ENCODE data around the gene KIF26B.

The KIF26B gene

DNA sequence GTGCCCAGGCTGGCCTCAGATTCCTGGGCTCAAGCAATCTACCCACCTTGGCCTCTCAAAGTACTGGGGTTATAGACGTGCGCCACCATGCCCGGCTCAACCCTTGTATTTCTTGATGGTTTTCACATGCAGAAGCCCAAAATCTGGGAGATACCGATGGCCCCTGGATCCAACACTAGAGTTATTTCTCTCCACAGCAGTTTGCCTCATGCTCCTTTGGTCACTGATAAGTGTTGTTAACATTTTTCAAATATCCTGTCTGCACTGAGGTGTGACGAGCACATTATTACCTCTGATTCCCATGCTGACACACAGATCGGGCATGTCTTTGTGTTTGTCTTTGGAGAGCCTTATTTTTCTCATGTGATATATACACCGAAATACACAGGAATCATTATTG lies 107.0 kb downstream of the KIF26B start:
- no peak for DNase-seq
- no peaks in the 10 kb centered on the region for H3K36me3 Mint-ChIP-seq
- H3K27me3 Mint-ChIP-seq = peaks cover 13 to 14% of the 10 kb centered on the region in 2 donors
- no peak overlapping the region for H3K27ac Mint-ChIP-seq
- H3K4me3 Mint-ChIP-seq = no peak overlapping the region
- peaks cover 0 to 1% of the 10 kb centered on the region in 2 donors for H3K9me3 Mint-ChIP-seq
- ATAC-seq (replicated peaks) = no peak
- peaks cover 5 to 7% of the 10 kb centered on the region in 2 donors for H3K4me1 Mint-ChIP-seq

- no peak for ATAC-seq (replicated peaks)
- no peak for DNase-seq
- no peak overlapping the region for H3K27ac Mint-ChIP-seq
- peaks cover 5 to 7% of the 10 kb centered on the region in 2 donors for H3K4me1 Mint-ChIP-seq
- peaks cover 0 to 1% of the 10 kb centered on the region in 2 donors for H3K9me3 Mint-ChIP-seq
- H3K4me3 Mint-ChIP-seq = no peak overlapping the region
- H3K27me3 Mint-ChIP-seq = peaks cover 0 to 4% of the 10 kb centered on the region in 2 donors
- H3K36me3 Mint-ChIP-seq = no peaks in the 10 kb centered on the region
Measured at GRCh38 chr1:245263529-245264095, 108.8 kb downstream of the KIF26B start.

DNA sequence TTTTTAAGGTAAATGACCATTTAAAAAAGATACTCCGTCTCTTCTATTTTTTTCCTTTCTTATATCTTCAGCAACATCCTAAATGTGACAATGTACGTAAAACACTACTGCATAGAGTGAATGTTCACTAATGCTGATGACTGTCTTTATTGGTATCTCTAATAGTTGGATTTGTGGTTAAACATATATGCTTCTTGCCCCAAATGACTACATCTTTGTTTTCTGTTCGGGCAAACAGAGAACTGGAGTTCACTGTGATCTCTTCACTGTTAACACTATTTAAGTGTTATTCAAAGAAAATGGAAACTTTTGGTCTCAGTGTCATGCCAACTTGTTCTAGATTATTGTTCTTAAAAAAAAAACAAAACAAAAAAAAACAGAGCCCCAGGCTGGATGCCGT lies 109.4 kb downstream of the KIF26B start:
- no peak overlapping the region for H3K4me3 Mint-ChIP-seq
- ATAC-seq (replicated peaks) (no peak), DNase-seq (no peak)
- peaks cover 0 to 1% of the 10 kb centered on the region in 2 donors for H3K9me3 Mint-ChIP-seq
- no peak overlapping the region for H3K27ac Mint-ChIP-seq
- H3K36me3 Mint-ChIP-seq = no peaks in the 10 kb centered on the region
- peaks cover 0 to 4% of the 10 kb centered on the region in 2 donors for H3K27me3 Mint-ChIP-seq
- peaks cover 5 to 7% of the 10 kb centered on the region in 2 donors for H3K4me1 Mint-ChIP-seq

- H3K4me3 Mint-ChIP-seq = no peak overlapping the region
Measured at GRCh38 chr1:245266105-245266504, 111.3 kb downstream of the KIF26B start.

DNA sequence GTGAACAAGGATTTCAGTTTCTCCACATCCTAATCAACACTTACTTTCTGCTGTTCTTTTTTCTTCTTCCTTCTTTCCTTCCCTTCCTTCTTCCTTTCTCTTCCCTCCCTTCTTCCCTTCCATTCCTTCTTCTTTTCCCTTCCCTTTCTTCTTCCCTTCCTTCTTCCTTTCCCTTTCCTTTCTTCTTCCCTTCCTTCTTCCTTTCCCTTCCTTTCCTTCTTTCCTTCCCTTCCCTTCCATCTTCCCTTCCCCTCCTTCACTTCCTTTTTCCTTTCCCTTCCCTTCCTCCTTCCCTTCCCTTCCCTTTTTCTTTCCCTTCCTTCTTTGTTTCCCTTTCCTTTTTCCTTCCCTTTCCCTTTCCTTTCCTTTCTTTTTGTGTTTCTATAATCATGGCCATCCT lies 115.3 kb downstream of the KIF26B start:
- H3K4me3 Mint-ChIP-seq = no peak overlapping the region
- H3K27me3 Mint-ChIP-seq = peaks cover 0 to 3% of the 10 kb centered on the region in 2 donors

More at GRCh38 chr1:245266105-245266504, 111.3 kb downstream of the KIF26B start:
- no peak overlapping the region for H3K27ac Mint-ChIP-seq
- peaks cover 0 to 1% of the 10 kb centered on the region in 2 donors for H3K4me1 Mint-ChIP-seq
- peaks cover 0 to 4% of the 10 kb centered on the region in 2 donors for H3K27me3 Mint-ChIP-seq
- no peaks in the 10 kb centered on the region for H3K36me3 Mint-ChIP-seq
- DNase-seq (no peak), ATAC-seq (replicated peaks) (no peak)
- peaks cover 1 to 4% of the 10 kb centered on the region in 2 donors for H3K9me3 Mint-ChIP-seq

GRCh38 chr1:245270972-245271371 lies 116.2 kb downstream of the KIF26B start:
- Mint-ChIP-seq H3K27ac (no peak overlapping the region), H3K27me3 (peaks cover 0 to 5% of the 10 kb centered on the region in 2 donors), H3K4me3 (no peak overlapping the region), H3K36me3 (peaks cover 0 to 1% of the 10 kb centered on the region in 2 donors), H3K9me3 (peaks cover 4% of the 10 kb centered on the region in 2 donors), H3K4me1 (no peaks in the 10 kb centered on the region)
- DNase-seq (no peak), ATAC-seq (replicated peaks) (no peak)

More for the DNA sequence above, 115.3 kb downstream of the KIF26B start:
- no peaks in the 10 kb centered on the region for H3K4me1 Mint-ChIP-seq
- H3K36me3 Mint-ChIP-seq = peaks cover 0 to 1% of the 10 kb centered on the region in 2 donors
- ATAC-seq (replicated peaks) (no peak), DNase-seq (no peak)
- peaks cover 4% of the 10 kb centered on the region in 2 donors for H3K9me3 Mint-ChIP-seq
- H3K27ac Mint-ChIP-seq = no peak overlapping the region

GRCh38 chr1:245272676-245273075 lies 117.9 kb downstream of the KIF26B start:
- Mint-ChIP-seq H3K27me3 (peaks cover 10 to 12% of the 10 kb centered on the region in 2 donors), H3K4me1 (no peaks in the 10 kb centered on the region), H3K27ac (no peak overlapping the region), H3K36me3 (peaks cover 0 to 1% of the 10 kb centered on the region in 2 donors), H3K9me3 (peaks cover 2 to 4% of the 10 kb centered on the region in 2 donors), H3K4me3 (no peak overlapping the region)
- no peak for ATAC-seq (replicated peaks)
- no peak for DNase-seq

GRCh38 chr1:245276445-245276844 lies 121.7 kb downstream of the KIF26B start:
- H3K36me3 Mint-ChIP-seq = peaks cover 0 to 1% of the 10 kb centered on the region in 2 donors
- H3K9me3 Mint-ChIP-seq = peaks cover 0 to 2% of the 10 kb centered on the region in 2 donors
- H3K27ac Mint-ChIP-seq = no peak overlapping the region
- no peak for ATAC-seq (replicated peaks)
- H3K27me3 Mint-ChIP-seq = peaks cover 15 to 20% of the 10 kb centered on the region in 2 donors
- H3K4me3 Mint-ChIP-seq = no peak overlapping the region
- H3K4me1 Mint-ChIP-seq = no peaks in the 10 kb centered on the region
- no peak for DNase-seq

DNA sequence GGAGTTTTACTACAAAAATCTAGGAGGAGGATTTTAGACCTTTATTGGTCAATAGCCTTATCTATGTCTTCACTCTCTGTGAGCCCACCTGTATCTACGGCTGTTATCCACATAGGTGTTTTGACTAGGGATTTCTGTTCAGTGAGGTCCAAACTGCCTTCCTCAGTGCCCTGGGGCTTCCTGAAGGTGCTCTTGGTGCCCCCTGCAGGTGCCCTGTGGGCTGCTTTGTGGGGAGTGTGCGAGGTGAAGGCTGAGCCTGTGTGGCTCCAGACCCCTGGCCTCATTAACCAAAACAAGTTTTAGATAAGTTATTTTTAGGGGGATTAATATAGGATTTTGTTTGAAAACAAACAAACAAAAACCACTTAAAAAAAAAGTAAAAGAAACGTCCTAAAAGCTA lies 122.5 kb downstream of the KIF26B start:
- ATAC-seq (replicated peaks) = no peak
- H3K9me3 Mint-ChIP-seq = peaks cover 0 to 2% of the 10 kb centered on the region in 2 donors
- no peak for DNase-seq
- no peak overlapping the region for H3K4me3 Mint-ChIP-seq
- H3K27me3 Mint-ChIP-seq = peaks cover 15 to 20% of the 10 kb centered on the region in 2 donors
- no peaks in the 10 kb centered on the region for H3K4me1 Mint-ChIP-seq
- H3K27ac Mint-ChIP-seq = no peak overlapping the region
- peaks cover 0 to 1% of the 10 kb centered on the region in 2 donors for H3K36me3 Mint-ChIP-seq

DNA sequence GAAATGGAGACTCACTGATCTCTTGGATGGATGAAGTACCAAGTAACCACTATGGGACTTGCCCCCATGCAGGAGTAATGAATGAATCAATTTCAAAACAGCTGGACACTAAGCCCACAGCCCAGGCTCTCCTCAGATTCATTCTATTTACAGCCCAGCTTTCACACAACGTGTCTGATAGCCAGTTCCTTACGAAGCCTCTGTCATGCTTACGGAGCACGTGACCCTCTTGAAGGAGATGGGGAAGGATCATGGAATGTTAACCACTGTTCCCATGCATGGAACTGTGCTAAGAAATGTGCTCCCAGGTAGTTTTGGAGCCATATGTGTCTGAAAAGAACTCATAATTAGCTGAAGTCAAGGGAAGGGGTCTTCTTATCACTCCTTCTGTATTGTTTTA lies 124.1 kb downstream of the KIF26B start:
- peaks cover 4 to 6% of the 10 kb centered on the region in 2 donors for H3K9me3 Mint-ChIP-seq
- ATAC-seq (replicated peaks) (no peak), DNase-seq (no peak)
- no peak overlapping the region for H3K4me3 Mint-ChIP-seq
- no peaks in the 10 kb centered on the region for H3K4me1 Mint-ChIP-seq
- peaks cover 0 to 5% of the 10 kb centered on the region in 2 donors for H3K36me3 Mint-ChIP-seq
- peaks cover 15 to 20% of the 10 kb centered on the region in 2 donors for H3K27me3 Mint-ChIP-seq
- no peak overlapping the region for H3K27ac Mint-ChIP-seq

DNA sequence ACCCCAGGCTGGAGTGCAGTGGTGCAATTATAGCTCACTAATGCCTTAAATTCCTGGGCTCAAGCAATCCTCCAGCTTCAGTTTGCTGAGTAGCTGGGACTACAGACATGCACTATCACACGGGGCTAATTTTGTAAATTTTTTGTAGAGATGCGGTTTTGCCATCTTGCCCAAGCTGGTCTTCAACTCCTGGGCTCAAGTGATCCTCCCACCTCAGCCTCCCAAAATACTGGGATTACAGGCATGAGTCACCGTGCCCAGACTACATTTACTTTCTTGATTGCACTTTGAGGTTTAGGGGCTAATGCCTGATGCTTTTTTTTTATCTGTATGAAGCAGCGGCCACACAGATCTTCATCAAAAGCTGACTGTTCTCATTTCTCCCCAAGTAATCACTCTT lies 124.6 kb downstream of the KIF26B start:
- Mint-ChIP-seq H3K9me3 (peaks cover 4 to 6% of the 10 kb centered on the region in 2 donors), H3K36me3 (peaks cover 0 to 5% of the 10 kb centered on the region in 2 donors)

GRCh38 chr1:245283001-245283400 lies 128.2 kb downstream of the KIF26B start:
- Mint-ChIP-seq H3K27ac (no peak overlapping the region), H3K4me3 (no peak overlapping the region), H3K36me3 (peaks cover 0 to 5% of the 10 kb centered on the region in 2 donors), H3K4me1 (no peaks in the 10 kb centered on the region), H3K27me3 (peaks cover 2 to 5% of the 10 kb centered on the region in 2 donors), H3K9me3 (peaks cover 2 to 6% of the 10 kb centered on the region in 2 donors)
- no peak for ATAC-seq (replicated peaks)
- DNase-seq = no peak

More for the DNA sequence above, 124.6 kb downstream of the KIF26B start:
- Mint-ChIP-seq H3K4me1 (no peaks in the 10 kb centered on the region), H3K27me3 (peaks cover 15 to 20% of the 10 kb centered on the region in 2 donors), H3K27ac (no peak overlapping the region), H3K4me3 (no peak overlapping the region)
- ATAC-seq (replicated peaks) (no peak), DNase-seq (no peak)

DNA sequence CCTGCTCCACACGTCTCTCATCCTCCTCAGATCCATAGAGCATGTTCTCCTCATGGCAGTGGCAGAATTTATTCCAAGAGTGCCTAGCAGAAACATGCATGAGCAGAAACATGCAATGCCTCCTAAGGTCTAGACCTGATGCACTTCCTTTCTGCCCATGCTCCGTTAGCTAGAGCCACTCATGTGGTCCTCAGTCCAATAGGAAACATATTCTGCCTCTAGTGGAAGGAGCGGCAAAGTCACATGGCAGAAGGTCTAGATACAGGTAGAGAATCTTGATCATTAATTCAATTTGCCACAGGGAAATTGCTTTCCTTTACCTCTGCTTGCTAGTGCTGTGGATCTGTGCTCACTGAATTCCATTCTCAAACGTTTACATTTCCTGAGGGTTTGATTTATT lies 130.4 kb downstream of the KIF26B start:
- Mint-ChIP-seq H3K9me3 (peaks cover 3 to 6% of the 10 kb centered on the region in 2 donors), H3K4me3 (no peak overlapping the region), H3K4me1 (no peaks in the 10 kb centered on the region), H3K36me3 (peaks cover 0 to 5% of the 10 kb centered on the region in 2 donors), H3K27me3 (peaks cover 5 to 6% of the 10 kb centered on the region in 2 donors), H3K27ac (no peak overlapping the region)
- no peak for DNase-seq
- ATAC-seq (replicated peaks) = no peak

GRCh38 chr1:245288796-245289195 lies 134.0 kb downstream of the KIF26B start:
- H3K27me3 Mint-ChIP-seq = peaks cover 7 to 9% of the 10 kb centered on the region in 2 donors
- H3K36me3 Mint-ChIP-seq = no peaks in the 10 kb centered on the region
- no peak overlapping the region for H3K4me3 Mint-ChIP-seq
- H3K9me3 Mint-ChIP-seq = peaks cover 0 to 1% of the 10 kb centered on the region in 2 donors
- H3K4me1 Mint-ChIP-seq = no peaks in the 10 kb centered on the region
- no peak overlapping the region for H3K27ac Mint-ChIP-seq
- no peak for ATAC-seq (replicated peaks)
- DNase-seq = no peak

- no peak for ATAC-seq (replicated peaks)
- Mint-ChIP-seq H3K9me3 (peaks cover 0 to 1% of the 10 kb centered on the region in 2 donors), H3K4me3 (no peak overlapping the region), H3K27me3 (peaks cover 7 to 9% of the 10 kb centered on the region in 2 donors), H3K4me1 (no peaks in the 10 kb centered on the region), H3K27ac (no peak overlapping the region), H3K36me3 (no peaks in the 10 kb centered on the region)
- DNase-seq = no peak
Measured at GRCh38 chr1:245290836-245291235, 136.1 kb downstream of the KIF26B start.

Data from stimulated activated naive B cell treated with anti-CD40 and anti-IgM and Interleukin-4, amounts not matched to agents 10 μg/mL and 1 μg/mL and 100 μg/mL, for 72 hours (primary cell).